HL-60/S4 treated with phorbol 12-myristate 13-acetate at 8.2 ng/mL for 4 days and 3 days (cell line): ENCODE data around the gene PLA2G2F.

Experiments used
- in situ Hi-C: fragments of 300-500 bp; cut with MboI; formaldehyde crosslinking; loops from 2 replicates; pipeline ENCODE4 v1.15.0; 2022; ENCODE audit warnings: low sequenced_read_pairs

PLA2G2F gene

DNA sequence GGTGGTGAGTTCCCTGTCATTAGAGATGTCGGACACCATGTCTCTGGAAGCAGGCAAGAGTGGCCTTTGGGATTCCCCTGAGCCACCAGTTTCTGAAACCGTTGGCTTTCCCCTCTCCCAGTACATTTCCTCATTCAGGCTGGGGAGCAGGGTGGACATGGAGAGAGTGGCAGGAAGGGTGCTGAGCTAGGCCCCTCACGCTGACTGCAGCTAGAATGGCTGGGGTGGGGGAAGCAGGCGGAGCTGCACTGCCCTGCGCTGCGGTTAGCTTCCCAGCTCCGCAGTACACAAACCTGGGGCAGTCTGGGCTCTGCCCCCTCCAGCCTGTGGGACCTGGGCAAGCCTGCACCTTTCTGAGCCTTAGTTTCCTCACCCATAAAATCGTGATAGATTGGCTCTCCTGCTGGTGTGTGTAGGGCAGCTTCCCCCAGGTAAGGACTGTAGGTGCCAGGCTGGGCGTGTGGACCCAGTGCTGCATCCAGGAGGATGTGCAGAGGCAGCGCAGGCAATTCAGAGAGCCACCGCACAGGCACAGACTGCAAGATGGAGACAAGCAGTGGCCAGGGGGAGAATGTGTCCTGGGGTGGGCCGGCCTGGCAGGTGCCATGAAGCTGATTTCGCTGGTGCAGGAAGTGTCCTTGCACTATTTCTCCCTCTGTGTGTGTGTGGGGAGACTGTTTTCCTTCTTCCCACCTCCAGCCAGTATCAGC, 3.0 kb downstream of the PLA2G2F start:
- in situ Hi-C loops: no loop called here

DNA sequence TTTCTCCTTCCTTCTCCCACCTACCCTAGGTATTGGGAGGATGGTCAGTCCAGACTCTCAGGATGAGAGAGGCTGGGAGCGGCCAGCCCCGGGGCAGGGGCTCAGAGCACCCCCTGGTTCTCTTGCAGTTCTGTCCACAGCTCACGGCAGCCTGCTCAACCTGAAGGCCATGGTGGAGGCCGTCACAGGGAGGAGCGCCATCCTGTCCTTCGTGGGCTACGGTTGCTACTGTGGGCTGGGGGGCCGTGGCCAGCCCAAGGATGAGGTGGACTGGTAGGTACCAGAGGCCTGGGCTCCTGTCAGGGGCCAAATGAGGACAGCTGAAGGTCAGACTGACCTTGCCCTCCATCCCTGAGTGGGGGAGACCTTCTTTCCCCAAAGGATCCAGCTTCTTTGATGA, 4.2 kb downstream of the PLA2G2F start:
- in situ Hi-C loops: no loop called here

DNA sequence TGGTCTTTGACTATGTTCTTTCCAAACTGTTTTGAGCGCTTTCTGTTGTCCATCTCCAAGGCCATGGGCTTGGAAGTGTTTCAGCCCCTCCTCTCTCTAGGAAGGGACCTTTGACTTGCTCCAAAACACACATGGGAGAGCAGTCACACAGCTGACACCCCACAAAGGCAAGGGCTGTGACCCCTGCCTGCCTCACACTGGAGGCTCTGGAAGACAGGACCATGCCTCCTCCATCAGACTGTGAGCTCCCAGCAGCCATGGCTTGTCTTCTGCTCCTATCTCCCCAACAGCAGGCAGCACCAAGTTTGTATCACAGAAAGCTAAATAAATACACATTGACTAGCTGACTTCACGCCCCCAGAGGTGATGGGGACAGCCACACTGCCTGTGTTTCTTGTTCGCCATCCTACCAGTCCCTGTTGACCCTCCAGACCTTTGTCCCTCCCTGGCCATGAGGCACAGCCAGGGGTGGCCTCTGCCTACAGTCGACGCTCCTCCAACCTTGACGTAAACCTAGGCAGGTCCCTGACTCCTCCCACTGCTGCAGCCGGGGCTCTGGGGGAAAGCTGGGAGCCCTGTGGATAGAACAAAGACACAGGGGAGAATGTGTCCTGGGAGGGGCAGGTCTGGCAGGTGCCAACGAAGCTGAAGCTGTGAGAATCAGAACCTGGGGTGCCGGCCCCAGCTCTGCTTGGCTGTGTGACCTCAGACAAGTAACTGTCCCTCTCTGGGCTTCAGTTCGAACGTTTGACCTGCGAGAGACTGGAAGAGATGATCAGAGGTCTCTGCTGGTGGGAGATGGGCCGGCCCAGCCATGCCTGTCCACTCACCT, 4.8 kb downstream of the PLA2G2F start:
- in situ Hi-C loops: no loop called here

DNA sequence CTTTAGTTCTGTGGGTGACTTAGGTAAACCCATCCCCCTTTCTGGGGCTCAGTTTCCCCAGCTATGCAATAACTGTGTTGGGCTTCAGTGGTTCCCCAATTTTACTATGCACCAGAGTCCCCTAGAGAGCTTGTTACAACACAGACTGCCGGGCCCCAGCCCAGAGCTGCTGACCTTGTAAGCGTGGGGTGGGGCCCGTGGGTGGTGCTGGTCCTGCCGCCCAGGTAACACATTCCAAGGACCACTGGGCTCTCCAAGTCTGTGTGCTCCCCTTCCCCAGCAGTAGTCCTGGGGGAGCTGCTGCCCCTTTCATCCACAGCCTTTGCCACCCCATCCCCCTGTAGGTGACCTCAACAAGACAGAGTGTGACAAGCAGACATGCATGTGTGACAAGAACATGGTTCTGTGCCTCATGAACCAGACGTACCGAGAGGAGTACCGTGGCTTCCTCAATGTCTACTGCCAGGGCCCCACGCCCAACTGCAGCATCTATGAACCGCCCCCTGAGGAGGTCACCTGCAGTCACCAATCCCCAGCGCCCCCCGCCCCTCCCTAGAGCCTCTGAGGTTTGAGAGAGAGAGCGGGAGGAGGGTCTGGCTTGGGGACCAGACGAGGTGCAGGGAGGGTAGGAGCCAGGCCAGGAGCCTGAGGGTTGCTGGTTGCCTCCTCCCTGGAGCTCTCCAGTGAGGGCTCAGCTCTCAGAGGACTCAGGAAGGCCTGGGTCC, 8.9 kb downstream of the PLA2G2F start:
- in situ Hi-C loops: no loop called here

DNA sequence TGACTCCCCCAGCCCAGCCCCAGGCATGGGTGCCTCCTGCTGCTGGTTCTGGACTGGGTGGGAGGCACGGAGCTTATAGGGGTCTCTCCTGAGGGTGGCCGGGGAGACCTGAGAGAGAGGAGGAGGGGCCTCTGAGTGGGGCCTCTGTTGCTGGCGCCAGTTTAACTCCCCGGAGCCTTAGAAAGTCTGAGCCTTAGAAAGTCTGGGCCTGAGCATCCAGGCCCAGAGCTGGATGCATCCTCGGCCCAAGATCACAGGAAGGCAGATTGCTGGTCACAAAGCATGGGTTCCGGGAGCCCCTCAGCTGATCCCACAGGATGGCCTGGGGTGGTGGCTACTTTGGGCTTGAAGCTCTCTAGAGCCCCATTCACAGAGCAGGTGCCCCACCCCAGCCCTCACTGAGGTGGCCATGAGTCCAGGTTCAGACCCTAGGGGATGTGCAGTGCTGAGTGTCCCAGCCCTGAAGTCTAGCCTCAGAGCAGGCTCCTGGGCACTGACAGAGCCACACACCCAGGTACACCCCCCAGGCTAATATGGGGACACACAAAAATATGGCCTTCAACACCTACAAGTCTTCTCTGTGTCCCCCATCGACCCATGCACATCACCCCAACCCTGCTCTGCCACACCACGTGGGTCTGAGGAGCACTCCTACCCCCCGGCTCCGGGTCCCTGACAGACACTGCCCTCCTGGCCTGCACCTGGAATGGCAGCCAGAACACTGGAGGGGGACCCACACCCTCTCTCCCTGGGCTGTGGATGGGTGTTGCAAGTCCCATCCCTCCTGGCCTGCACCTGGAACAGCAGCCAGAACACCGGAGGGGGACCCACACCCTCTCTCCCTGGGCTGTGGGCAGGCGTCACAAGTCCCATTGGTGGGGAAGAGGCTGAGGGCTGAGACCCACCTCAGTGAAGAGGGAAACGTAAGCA, 9.7 kb downstream of the PLA2G2F start:
- in situ Hi-C loops: no loop called here

DNA sequence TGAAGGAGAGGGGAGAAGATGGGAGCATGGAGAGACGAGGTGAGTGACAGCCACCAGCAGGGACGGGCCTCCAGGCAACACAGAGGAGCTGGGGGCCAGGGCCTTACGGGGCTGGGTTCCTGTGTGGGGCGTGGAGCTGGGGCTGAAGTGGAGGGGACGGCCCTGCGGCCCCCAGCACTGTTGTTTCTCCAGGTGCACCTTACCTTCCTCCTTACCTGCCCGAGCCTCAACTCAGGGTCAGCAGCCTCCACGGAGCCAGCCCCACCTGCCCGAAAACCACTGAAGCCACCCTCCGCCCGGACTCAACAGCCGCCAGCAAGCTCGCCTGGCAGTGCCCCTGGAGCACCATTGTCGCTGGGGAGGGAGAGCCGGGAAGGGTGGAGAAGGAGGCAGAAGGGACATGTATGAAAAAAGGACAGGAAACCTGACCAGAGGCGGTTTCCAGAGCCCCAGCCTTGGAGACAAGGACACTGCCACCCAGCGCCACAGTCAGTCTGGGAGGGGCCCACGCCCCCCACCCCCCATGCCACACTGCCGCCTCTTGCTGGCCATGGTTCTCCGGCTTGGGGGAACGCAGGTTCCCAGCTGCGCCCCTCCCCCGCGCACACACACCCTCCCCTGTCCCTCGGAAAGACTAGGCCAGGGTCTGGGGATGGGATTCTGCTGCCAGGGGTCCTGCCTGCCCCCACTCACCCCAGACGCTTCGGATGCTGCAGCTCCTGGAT, 10.6 kb downstream of the PLA2G2F start:
- in situ Hi-C loops: no loop called here

DNA sequence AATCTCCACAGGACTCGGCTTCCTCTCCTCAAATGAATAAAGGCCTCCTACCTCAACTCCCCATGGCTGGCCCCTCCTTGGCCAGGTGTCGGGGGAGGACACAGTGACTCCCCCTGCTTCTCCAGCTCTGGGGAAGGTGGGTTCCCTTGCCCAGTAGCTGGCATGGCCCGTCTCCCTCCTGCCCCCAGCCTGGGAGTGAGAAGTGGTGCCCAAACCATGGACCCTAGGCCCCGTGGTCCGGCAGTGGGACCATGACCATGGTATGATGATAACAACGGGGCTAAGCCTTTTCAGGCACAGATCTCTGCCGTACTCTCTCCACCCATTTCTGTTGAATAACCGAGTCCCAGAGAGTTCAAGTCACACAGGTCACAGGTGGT, 11.2 kb downstream of the PLA2G2F start:
- in situ Hi-C loops: no loop called here

DNA sequence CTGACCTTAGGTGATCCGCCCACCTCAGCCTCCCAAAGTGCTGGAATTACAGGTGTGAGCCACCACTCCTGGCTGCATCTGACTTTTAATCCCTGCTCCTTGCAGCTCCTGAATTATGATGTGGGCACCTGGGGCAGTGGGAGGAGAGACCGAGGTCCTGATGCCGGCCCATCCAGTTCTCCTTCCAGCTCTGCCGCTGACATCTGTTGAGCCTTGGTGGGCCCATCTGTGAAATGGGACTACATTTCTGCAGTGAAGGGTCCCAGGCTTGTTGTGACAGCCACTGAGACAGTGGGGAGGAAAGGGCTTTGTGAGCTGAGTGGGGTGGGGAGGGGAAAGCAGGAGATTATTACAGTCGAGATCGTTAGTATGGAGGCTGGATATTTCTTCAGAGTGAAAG, 11.8 kb downstream of the PLA2G2F start:
- in situ Hi-C loops: no loop called here

DNA sequence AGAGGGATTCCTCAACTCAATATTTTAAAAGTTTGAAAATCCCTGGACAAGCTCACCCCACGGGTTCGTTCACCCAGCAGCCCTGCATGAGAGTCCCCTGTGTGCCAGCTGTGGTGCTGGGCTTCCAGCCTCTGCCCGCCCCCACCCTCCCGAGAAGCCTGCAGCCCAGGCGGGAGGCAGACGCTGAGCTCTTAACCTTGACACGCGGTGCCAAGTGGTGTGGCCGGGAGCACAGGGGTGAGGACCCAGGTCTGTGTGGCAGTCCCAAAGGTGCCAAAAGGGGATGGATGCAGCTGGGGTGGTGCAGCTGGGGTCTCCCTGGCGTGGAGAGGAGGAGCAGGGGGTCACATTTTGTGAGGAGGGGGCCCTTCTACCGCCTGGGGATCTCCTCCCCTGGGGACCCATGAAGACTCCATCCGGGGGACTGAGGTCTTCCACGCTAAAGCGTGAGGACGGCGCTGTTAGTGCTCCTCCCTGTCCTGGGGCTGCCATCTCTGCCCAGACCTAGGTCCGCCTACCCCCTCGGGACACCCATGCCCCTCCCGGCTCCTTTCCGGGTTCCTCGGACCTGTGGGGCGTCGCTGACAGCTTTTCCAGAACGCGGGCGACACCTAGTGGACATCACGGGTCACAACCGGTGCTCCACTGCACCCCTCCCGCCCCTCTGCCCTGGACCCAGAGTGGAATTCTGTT, 12.9 kb downstream of the PLA2G2F start:
- in situ Hi-C loops: no loop called here

DNA sequence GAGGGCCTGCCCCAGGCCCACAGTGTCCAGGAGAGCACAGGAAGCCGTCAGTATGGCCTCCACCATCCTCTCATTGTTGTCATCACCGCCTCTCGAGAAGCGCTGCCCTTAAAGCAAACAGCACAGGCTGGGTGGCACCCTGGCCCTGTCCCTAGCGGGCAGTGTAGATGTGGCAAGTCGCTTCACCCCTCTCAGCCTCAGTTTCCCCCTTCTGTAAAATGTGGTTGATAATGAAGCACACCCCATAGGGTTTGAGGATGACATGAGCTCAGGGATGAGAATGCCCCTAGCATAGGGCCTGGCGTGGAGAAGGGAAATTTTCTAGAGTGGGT, 13.4 kb downstream of the PLA2G2F start:
- in situ Hi-C loops: no loop called here

DNA sequence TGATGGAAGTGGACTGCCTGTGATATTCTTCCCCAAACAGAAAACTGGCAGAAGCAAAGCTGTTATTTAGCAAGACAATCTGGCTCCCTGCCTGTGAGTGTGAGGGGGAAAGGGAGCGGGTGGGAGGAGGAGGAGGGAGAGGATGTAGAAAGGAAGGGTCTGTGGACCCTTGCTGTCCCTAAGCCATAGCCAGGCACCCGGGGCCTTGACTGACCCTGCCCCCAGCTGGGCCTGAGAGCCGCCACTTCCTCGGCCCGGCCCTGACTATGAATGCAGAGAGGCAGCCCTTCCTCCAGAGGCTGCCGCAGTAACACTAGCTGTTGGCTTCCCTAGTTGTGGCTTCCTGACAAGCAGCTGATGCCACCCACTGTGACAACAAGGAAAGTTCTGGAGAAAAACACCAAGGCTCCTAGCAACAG, 13.9 kb downstream of the PLA2G2F start:
- in situ Hi-C loops: no loop called here

DNA sequence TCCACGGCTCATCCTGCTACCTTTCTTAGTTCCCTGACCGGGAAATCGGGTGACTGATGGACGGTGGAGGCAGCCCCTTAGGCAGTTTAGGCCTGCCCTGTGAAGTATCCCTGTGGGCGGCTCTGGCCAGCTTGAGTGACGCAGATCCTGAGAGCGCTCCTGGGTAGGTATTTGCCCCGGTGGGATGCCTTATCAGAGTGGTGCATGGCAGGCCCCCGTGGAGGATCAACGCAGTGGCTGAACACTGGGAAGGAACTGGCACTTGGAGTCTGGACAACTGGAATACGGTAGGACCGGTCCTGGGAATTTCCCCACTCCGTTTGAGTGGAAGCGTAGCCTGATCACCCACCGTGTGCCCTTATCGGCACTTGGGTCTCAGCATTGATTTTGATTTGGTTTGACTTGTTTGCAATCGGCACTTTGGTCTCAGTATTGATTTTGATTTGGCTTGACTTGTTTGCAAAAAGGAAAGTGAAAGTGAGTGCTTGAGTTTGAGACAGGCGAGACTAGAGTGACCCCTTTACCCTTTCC, 15.2 kb downstream of the PLA2G2F start:
- in situ Hi-C loops: no loop called here

DNA sequence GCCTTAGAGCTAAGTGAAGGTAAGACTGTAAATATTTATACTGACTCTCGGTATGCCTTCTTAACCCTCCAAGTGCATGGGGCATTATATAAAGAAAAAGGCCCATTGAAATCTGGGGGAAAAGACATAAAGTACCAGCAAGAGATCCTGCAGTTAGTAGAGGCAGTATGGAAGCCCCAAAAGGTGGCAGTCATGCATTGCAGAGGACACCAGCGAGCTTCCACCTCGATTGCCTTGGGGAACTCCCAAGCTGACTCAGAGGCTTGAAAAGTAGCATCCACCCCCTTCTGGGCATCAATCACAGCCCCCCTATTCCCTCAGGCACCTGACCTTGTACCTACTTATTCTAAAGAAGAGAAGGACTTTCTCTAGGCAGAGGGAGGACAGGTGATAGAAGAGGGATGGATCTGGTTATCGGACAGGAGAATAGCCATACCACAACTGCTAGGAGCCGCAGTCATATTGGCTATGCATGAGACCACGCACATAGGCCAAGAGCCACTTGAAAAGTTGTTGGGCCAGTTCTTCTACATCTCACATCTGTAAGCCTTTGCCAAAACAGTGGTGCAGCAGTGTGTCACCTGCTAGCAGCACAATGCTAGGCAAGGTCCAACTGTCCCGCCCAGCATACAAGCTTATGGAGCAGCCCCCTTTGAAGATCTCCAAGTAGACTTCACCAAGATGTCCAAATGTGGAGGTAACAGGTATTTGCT, 19.4 kb downstream of the PLA2G2F start:
- in situ Hi-C loops: no loop called here

DNA sequence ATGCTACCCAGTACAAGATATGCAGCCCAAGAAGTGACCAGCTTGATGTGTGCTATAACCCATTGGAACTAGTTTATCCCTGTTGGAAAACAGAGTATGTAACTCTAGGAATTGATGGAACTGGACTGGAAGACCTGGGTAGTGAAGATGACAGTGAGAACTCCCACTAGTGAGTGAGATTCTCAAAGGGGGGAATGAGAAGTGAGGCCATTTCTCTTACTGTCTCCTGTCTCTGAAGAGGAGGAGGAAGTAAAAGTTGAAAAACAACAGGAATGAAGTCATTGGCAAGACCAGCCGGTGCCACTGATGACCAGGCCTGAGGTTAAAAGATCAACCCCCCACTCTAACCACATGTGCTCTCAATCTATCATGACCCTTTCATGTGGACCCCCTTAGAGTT, 20.9 kb downstream of the PLA2G2F start:
- in situ Hi-C loops: no loop called here

DNA sequence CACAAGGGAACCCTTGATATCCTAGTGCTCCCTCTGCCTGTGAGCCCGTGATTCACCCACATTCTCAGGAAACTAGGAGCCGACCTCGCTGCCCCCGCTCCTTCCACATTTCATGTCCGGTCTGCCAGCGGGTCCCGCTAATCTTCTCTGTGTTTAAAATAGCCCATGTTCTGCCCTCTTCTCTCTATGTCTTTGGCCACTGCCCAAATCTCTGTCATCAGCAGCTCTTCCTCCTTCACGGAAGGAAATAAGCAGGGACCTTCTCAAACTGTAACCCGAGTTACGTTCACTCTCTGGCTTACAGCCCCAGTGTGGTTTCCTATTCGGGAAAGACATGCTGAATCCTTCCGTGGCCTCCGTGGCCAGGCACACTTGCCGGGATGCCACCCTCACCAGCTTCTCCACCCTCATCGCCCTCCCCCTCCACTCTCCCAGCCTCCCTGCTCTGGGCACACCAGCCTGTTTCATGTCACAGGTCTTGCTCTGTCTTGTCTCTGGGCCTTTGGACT, 25.6 kb downstream of the PLA2G2F start:
- in situ Hi-C loops: no loop called here

DNA sequence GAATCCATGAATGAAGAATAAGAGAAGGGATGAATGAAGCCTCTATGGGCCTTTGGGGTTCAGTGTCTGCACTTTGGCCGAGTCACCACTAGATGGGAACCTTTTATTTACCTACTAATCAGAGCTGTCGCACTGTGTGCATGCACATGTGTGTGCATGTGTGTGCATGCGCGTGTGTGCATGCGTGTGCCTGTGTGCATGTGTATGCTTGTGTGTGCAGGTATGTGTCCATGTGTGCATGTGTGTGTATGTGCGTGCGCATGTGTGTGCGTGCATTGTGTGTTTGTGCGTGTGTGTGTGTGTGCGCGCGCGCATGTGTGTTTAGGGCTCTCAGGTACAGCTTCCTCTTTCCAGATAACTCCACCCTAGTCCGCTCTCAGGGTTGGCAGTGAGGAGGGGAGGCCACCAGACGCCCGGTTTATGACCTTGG, 26.4 kb downstream of the PLA2G2F start:
- in situ Hi-C loops: no loop called here

DNA sequence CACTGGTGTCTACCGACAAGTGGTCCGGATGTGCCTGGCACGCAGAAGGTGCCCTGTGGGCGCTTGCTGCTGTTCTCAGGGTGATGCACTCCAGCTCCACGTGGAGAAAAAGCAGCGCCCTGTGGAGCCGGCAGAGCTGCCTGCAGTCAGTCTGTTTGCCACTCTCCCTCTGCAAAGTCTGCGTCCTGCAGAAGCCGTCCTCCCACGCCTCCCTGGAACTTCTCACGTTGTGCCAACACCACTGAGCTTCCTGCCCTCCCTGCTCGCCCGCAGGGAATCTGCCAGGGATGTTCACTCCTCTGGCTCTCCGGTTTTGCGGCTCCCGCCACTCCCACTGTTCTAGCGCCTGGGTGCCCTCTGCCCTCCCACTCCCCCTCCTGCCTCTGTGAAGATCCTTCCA, 26.9 kb downstream of the PLA2G2F start:
- in situ Hi-C loops: no loop called here

DNA sequence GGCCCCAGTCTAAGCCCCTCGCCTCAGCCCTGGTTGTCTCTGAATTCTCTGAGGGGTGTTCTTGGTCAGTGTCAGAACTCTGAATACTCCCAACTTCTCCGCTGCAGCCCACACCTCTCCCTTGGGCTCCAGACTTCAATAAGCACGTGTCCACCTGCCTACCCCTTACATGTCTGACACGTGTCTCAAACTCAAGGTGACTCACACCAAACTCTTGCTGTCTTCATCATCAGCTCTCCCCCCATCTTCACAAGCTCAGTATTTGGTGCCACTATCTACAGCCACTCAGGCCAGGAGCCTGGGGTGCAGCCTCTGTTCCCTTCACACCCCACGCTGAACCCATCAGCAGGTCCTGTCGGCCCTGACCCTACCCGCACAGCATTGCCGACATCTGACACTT, 28.0 kb downstream of the PLA2G2F start:
- in situ Hi-C loops: no loop called here
